HTERT RPE-1 (cell line): ENCODE results near the gene ASCL1.

ENCODE experiments used
- in situ Hi-C: fragments of 300-500 bp; cut with MboI; formaldehyde crosslinking; loops from 4 replicates; pipeline ENCODE4 v1.14.3; 2020; ENCODE audit warnings: low sequenced_read_pairs

Gene ASCL1

DNA sequence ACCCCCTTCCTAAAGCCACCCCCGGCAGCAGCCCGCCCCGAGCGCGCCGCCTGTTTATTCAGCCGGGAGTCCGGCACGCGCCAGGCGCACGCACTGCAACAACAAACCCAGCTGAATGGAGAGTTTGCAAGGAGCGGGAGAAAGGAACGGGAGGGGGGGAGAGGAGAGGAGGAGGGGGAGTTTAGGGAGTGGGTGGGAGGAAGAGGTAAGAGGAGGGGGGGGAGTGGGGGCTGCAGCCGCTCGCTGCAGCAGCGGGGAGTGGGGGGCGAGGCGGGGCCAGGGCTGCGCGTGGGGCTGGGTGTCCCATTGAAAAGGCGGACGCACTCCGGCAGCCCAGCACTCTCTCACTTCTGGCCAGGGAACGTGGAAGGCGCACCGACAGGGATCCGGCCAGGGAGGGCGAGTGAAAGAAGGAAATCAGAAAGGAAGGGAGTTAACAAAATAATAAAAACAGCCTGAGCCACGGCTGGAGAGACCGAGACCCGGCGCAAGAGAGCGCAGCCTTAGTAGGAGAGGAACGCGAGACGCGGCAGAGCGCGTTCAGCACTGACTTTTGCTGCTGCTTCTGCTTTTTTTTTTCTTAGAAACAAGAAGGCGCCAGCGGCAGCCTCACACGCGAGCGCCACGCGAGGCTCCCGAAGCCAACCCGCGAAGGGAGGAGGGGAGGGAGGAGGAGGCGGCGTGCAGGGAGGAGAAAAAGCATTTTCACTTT is at the start of gene ASCL1:
Gene ASCL1 (plus strand): TSS at position 336 of the 712 bp plus-strand sequence. CDS start 571 bp downstream, outside the sequence.
- in situ Hi-C loops = no loop called here

DNA sequence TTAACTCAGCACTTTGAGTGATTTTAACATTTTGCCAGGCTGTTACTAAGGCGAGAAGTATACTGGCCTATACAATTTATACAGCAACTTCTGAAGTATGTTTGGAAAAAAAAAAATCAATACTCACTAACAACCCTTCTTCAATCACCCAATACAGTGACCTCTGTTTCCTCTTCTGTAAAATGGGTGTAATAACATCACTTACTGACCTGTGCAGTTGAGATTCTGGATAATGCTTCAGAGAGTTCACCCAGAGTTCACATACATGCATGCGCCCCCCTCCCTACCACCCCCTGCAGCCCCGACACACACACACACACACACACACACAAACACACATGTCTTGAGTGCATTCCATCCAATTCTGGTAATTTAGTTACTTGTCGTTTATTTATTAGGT is 49.6 kb upstream of the ASCL1 start:
- in situ Hi-C loops = no loop called here

DNA sequence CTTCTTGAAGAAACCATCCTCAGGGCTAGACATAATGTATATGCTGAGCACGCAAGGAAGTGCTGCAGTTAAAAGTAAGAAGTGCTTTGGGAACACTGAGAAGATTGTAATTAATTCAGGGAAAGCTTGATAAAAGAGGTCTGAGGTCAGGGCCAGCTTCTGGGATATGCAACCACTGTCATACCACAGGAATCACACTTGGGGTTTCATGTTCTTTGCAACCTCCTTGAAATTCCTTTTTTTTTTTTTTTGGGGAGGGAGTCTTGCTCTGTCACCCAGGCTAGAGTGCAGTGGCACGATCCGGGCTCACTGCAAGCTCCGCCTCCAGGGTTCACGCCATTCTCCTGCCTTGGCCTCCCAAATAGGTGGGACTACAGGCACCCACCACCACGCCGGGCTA is 47.3 kb upstream of the ASCL1 start:
- in situ Hi-C loops = no loop called here

DNA sequence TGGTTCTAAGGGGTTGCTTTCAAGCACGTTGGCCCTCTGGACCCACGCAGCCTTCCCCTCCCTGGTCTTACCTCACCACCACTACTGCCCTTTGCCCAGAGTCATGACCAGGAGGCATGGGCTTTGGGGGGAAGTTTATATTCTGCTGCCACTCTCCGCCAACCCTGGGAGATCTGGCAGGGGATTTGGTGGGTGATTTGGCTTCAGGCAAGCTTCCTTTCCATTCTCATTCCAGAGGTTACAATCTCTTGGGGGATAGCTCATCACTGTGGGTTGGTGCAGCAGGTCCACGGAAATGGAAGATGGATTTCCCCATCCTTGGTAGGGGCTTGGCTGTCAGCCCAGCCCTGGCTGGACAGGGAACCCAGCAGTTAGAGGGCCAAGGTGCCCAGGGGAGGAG is 46.7 kb upstream of the ASCL1 start:
- in situ Hi-C loops = no loop called here

DNA sequence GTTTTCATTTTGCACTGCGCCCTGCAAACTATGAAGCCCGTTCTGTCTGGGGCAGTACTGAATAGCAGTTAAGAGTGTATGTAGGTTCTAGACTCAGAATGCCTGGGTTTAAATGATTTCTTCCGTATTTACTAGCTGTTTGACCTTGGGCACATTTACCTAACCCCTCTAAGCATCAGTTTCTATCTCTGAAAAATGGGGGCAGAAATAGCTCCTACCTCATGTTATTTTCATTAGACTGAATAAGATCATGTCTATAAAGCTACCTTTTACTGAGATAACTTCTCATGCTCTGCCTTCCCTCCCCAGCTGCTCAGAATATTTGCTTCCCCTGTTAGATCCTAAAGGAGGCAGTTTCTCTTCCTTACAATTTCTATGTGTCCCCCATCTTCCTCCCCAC is 46.2 kb upstream of the ASCL1 start:
- in situ Hi-C loops = no loop called here

DNA sequence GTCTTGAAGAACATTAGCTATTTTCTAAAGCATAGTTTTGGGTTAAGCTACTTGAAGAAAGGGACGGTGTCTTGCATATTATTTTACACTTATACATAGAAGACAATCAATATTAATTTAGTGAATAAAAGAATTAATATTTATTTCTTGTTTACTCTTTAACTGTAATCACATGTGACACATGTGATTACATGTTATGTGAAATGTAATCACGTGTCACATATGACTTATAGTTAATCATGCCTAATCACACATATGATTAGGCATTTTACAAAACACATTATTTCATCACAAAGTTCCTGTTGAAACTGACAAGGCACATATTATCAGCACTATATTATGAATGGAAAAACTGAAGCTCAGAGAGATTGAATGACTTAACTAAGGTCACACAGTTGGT is 45.2 kb upstream of the ASCL1 start:
- in situ Hi-C loops = no loop called here

DNA sequence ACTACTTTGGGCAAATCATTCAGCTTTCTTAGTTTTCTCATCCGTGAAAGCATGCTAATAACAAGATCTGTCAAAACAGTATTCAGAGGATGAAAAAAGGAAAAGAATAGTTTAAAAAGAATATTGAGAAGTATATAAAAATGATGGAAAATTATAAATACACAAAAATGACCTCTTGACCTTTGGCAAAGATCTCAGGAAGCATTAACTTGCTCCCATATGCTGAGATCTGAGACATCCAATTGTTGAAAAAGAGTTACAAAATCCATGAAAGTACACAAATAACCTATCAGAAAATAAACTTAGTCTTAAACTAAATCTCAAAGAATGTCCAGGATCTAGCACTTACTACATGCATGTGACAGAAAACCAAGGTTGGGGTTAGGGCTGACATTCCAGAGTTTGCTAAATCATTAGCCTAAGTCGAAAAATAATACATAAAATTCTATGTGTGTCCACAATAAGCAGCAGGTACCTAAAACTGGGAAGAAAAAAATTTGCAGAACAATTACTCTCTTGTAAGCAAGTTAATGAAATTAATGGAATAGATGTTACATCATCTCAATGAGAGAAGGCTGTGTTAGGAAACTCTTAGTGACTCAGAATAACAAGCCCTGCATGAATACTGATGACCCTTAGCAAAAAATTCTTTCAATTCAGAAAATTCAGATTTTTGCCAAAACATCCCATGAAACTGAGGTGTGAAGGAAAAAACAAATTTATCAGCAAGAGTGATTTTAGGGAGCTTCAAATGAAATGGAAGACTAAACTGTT is 43.8 kb upstream of the ASCL1 start:
- in situ Hi-C loops = no loop called here

DNA sequence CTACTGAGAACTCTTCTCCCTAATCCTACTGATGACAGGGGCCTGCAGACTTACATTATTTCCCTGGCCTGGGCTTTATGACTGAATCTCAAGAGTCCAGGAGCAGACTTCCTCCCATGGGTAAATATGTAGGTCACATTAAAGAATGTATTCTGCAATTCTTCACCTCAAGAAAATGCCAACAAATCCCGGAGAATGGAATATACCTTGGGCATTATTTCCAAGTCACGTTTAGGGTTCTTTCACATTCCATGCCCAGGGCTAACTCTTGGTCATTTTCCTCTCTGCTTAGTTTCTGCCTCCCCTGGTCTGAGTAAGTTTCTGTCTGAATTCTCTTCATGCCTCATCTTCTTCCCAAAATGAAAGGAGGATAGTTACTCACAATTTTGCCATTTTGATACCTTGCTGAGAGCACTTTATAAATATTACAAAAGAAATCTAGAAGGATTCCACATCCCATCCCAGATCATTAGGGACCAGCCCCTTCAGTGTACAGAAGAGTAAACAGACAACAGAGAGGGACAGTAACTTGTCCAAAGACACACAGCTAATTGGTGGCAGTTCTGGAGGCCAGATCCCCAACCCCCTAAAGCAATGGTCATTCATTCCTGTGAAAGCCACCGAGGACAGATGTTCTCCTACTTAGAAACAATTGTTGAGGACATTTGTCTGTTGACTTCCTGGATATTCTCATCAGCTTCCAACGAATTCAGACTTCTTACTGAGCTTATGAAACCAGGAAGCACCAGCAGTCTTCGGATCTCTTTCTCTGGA is 41.0 kb upstream of the ASCL1 start:
- in situ Hi-C loops = no loop called here

DNA sequence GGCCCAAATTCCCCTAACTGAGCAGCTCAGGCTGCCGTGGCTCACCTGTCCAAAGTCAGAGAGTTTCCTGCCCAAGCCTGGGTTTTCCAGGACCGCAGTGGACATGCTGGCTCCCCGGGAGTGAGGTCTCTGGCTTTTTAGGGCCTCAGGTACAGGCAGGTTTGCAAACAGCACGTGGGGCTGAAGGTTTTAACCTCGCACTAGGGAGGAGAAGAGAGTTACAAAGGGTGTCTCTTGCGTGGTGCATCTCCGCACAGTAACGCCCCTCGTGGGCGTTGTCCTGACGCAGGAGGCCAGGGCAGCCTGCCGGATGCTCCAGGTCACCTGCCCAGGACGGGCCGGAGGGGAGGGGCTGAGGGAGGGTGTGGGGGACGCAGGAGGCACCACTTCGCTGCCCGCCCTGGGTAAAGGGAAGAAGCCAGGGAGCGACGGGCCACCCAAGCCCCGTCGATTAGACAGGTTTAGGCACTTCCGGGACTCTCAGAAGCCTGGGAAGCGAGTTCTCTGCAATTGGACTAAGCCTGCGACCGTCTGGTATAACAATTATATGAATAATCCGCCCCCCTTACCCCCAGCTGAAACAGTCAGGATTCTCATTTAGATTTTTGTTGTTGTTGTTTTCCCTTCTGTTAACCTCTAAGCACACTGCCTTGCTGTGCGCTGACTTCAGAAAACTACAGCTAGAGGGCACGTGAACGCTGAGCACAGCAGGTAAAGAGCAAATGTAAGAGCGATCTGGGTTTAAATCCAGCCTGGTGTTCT is 40.3 kb upstream of the ASCL1 start, which contains the start of gene PAH:
Gene PAH (minus strand): TSS at position 219 of the 762 bp plus-strand sequence. CDS start 114 bp downstream, at position 105.
- in situ Hi-C loops = no loop called here

DNA sequence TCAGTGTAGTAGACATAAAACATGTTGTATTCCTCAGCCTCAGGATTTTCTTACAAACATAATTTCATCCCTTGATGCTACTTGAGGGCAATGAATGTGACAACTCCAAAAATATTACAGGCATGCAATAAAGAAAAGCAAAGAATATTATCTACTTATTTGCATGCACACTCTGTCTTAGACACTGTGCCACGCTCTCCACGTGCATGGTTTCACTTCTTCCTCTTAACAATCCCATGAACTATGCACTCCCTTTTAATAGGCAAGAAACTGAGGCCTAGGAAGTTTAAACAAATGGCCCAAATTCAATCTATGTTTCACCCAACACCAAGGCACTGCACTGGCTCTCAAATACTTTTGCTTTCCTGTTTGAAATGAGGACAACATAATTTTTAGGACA is 38.6 kb upstream of the ASCL1 start:
- in situ Hi-C loops = no loop called here

DNA sequence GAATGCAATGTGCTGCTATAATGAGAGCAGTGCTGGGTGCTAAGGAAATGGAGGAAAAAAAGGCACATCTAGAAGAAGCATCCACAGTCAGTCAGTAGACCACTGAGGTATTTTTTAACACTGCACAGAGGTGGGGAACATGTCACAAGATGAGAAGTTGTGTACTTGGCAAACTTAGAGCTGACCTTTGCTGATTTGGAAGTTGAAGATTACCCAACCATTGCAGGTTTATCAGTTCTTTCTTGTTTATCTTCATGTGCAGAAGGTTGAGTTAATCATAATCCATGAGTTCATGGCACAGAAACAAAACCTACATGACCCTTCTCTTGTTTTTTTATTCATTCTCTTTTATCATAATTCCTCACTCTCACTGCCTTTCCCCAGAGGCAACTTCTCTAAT is 37.2 kb upstream of the ASCL1 start:
- in situ Hi-C loops = no loop called here

DNA sequence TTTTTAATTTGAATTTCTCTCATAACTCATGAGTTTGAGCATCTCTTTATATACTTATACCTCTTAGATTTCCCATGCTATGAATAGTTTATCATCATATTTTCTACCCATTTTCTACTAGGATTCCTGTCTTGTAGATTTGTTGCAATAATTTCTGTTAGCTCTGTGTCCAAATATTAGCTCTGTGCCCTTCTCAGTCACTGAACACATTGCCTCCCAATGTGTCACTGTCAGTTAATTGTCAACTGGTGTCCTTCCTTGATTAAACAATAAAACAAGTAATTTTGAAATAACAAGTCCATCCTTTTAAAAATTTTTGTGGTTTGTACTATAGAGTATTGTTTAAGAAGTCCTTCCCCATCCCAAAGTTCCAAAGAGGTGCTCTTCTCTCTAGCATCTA is 36.2 kb upstream of the ASCL1 start:
- in situ Hi-C loops = no loop called here

DNA sequence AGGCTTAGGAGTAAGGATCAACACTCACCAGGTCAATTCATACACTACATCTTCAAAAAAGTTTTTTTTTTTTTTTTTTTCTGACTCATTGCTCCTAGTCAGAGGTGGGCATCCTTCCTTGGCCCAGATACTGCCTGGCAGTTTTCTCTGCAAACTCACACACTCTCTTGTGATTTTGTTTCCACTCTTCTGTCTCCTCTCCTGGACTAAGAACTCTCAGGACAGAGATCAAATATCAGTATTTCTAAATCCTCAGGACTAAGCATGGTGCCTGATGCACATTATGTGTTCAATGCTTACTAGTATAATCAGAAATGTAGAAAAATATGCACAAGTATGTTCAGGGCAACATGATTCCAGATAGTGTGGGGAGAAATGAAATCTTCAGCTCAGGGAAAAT is 30.3 kb upstream of the ASCL1 start:
- in situ Hi-C loops = no loop called here

DNA sequence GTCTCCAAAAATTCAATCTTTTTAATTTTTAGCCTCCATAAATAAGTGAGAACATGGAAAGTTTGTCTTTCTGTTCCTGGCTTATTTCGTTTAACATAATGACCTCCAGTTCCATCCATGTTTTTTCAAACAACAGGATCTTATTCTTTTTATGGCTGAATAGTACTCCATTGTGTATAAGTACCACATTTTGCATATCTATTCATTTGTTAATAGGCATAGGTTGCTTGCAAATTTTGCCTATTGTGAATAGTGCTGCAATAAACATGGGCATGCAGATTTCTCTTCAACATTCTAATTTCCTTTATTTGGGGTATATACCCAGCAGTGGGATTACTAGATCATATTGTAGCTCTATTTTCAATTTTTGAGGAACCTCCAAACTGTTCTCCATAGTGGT is 24.3 kb upstream of the ASCL1 start:
- in situ Hi-C loops = no loop called here

DNA sequence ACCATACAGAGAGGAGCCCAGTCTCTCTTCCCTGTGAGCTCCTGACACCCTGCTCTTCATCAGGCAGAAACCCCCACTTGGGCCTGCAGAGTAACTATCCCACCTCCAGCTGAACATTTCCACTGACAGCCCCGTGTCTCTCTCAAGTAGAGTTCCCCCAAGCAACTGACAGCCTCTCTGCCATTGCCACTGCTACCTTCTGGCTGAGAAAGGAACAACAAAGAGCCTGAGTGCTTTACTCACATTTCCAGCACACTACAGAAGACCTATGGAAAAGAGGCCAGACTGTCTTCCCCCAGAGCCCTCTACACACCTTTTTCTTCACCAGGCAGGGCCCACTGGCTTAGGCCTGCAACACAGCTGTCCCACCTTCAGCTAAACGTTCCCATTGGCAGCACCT is 18.4 kb upstream of the ASCL1 start:
- in situ Hi-C loops = no loop called here

DNA sequence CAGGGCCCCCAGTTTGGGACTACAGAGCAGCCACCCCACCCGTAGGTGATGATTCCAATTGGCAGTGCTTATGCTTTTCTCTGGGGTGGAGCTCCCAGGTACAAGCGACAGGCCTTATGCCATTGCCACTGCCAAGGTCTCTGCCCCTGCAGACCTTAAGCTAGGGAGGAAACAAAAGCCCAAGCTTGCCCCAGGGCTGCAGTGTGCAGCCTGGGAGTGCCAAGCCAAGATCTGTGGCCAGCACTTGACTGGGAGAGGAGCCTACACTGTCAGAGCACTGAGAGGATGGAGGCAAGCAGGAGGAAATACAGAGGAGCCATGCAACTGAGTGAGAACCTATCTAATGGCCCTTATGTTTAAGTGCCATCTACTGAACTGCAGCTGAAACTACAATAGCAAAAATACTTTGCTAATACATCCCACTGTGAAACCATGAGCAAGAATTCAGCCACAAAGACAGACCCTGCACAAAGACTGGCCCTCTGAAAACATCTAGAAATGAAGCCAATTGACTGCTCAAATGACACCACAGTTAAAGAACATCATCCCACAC is 17.7 kb upstream of the ASCL1 start:
- in situ Hi-C loops = no loop called here

DNA sequence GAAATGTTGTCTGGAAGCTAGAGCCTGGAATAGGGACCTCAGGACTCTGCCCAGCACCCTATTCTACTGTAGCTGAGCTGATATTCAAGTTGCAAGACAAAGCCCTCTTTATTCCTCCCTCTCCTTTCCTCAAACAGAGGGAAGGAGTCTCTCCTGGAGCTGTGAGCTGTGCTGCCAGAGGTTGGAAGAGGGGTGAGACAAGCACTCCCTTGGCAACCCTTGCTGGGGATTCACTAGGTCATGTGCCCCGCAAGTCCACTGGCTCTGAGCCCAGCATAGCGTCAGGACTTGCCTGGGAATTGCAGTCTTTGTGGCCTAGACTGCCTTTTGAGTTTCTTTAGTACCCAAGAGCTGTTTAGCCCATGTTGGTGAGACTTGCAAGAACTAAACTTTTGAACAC is 11.4 kb upstream of the ASCL1 start:
- in situ Hi-C loops = no loop called here

DNA sequence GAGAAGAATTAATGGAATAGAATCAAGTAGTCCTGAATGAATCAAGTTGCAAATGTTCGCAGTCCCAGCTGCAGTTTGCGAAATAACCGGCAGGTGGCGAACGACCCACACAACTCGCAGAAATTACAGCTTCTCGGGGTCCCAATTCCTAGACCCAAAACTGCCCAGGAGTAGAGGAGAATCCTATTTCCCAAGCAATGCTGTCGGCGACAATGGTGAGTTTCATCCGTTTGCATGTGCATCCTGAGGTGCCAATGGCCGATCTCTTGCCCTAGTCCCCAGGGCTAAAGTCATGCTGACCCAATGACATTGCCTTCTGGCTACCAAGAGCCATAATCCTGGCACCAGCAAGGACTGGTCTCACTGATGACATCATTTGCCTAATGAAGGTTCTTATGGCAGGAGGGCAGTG is 8.5 kb upstream of the ASCL1 start:
- in situ Hi-C loops = no loop called here

DNA sequence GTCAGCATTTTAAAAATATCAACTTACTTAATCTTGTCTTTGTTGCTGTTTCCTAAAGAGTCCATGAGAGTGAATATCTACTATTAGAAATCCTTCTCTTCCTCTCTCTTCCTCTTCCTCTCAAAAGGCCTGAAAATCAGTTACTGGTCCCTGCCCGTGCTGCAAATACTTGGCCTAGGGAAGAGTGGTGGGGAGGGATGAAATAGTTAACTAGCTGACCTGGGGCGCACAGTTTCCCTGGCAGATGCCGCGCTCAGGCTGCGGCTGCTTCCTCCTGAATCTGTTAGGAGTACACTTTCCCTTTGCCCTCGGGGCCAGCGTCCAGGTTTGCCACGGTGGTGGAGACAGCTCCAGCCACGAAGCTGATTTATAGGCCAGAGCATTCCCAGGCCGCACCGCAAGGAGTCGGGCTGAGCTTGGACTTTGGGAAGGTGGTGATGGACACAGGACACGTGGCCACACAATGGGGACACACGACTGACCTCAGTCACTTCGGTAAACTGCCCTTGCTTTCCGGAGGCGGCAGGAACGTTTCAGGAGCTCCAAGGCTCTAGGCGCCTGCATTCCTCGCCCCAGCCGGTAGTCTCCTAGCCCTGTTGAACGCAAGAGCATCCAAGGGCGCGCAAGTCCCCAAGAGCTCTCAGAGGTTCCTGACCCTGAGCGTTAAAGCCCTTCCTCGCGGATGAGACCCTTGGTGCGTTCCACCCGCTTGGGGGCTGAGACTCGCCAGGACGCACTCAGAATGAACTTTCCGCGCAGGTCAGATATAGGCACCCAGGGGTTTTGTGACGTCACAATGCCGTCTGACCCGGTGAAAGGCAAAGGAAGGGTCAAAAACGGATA is 7.1 kb upstream of the ASCL1 start:
- in situ Hi-C loops = no loop called here
